Fibroblast of the conjunctiva (primary cell): Measurements from ENCODE around the gene PROM1.

Source experiments
- DNase-seq: peaks from one replicate; pipeline ENCODE4 v3.0.0-alpha.2; 2010; ENCODE audit warnings: low read depth

The PROM1 gene

GRCh38 chr4:16106956-16107355 is 23.1 kb upstream of the PROM1 start:
- no peak for DNase-seq

GRCh38 chr4:16104520-16104919 is 20.7 kb upstream of the PROM1 start:
- DNase-seq, result no peak

GRCh38 chr4:16102356-16102755 is 18.5 kb upstream of the PROM1 start:
- no peak for DNase-seq

GRCh38 chr4:16100833-16101232 is 17.0 kb upstream of the PROM1 start:
- DNase-seq, result no peak

- DNase-seq, result no peak
Observed at GRCh38 chr4:16092682-16093319, 9.0 kb upstream of the PROM1 start.

- DNase-seq, result no peak
Observed at GRCh38 chr4:16090096-16090705, 6.4 kb upstream of the PROM1 start.

GRCh38 chr4:16089156-16089555 is 5.3 kb upstream of the PROM1 start:
- DNase-seq, result no peak

GRCh38 chr4:16088601-16089000 is 4.8 kb upstream of the PROM1 start:
- no peak for DNase-seq

GRCh38 chr4:16085822-16086221 is 2.0 kb upstream of the PROM1 start:
- DNase-seq, result no peak

- DNase-seq, result no peak
Observed at GRCh38 chr4:16082426-16083240, 1.2 kb downstream of the PROM1 start.

- no peak for DNase-seq
Observed at GRCh38 chr4:16082041-16082425, 1.8 kb downstream of the PROM1 start.

GRCh38 chr4:16079046-16079445 is 4.8 kb downstream of the PROM1 start:
- no peak for DNase-seq

GRCh38 chr4:16078195-16078760 is 5.5 kb downstream of the PROM1 start:
- DNase-seq, result no peak

GRCh38 chr4:16077786-16078185 is 6.0 kb downstream of the PROM1 start:
- no peak for DNase-seq

- no peak for DNase-seq
Observed at GRCh38 chr4:16075975-16076757, 7.7 kb downstream of the PROM1 start.

- DNase-seq, result no peak
Observed at GRCh38 chr4:16075061-16075460, 8.8 kb downstream of the PROM1 start.

- DNase-seq, result no peak
Observed at GRCh38 chr4:16072168-16072567, 11.7 kb downstream of the PROM1 start.

- no peak for DNase-seq
Observed at GRCh38 chr4:16070203-16070602, 13.6 kb downstream of the PROM1 start.

- no peak for DNase-seq
Observed at GRCh38 chr4:16067515-16067914, 16.3 kb downstream of the PROM1 start.

- DNase-seq, result no peak
Observed at GRCh38 chr4:16066586-16067128, 17.2 kb downstream of the PROM1 start.

GRCh38 chr4:16065066-16065465 is 18.8 kb downstream of the PROM1 start:
- no peak for DNase-seq

- DNase-seq, result no peak
Observed at GRCh38 chr4:16062601-16063000, 21.2 kb downstream of the PROM1 start.
